HepG2 (cell line): ENCODE measurements around the gene PHF13. TPM values are rescaled to one million over a fixed set of nuclear protein-coding genes. Genes with fewer than 3 reads are reported as not detected.

Experiments
- AKAP8 ChIP-seq: sonication (generic); formaldehyde crosslinking; IDR thresholded peaks from 2 replicates; pipeline ENCODE4 v1.5.1; 2020; ENCODE audit warnings: mild to moderate bottlenecking, missing genetic modification reagents
- HIC2 ChIP-seq: sonication (generic); formaldehyde crosslinking; IDR thresholded peaks from 2 replicates; pipeline ENCODE4 v1.9.0; 2022; ENCODE audit warnings: low read depth, missing genetic modification reagents
- HNF4A ChIP-seq: sonication (generic); formaldehyde crosslinking; IDR thresholded peaks from 2 replicates; pipeline ENCODE4 v1.4.0; 2020; ENCODE audit warnings: missing genetic modification reagents
- KDM2A ChIP-seq: sonication (generic); formaldehyde crosslinking; IDR thresholded peaks from 2 replicates; pipeline ENCODE4 v1.4.0; 2020; ENCODE audit warnings: low read depth, missing genetic modification reagents, borderline replicate concordance
- KLF13 ChIP-seq: sonication (generic); formaldehyde crosslinking; IDR thresholded peaks from 2 replicates; pipeline ENCODE4 v1.4.0; 2020; ENCODE audit warnings: mild to moderate bottlenecking, missing genetic modification reagents
- NONO ChIP-seq, 2 experiments: fragments of 450-650 bp in 1 of 2; sonication (generic) in 1 of 2; formaldehyde crosslinking in 1 of 2; IDR thresholded peaks in 1 of 2; conservative IDR thresholded peaks in 1 of 2; 2 replicates each; pipeline versions ENCODE4 v1.6.1 to v1.8.0; 2017 to 2022; ENCODE audit warnings: mild to moderate bottlenecking in 1 of 2, missing genetic modification reagents in 1 of 2, moderate library complexity in 1 of 2
- POLR2A ChIP-seq, 2 experiments: IDR thresholded peaks; 2 replicates each; pipeline ENCODE4 v1.6.1; 2011; ENCODE audit warnings: low read depth in 2 of 2, low read length in 2 of 2, mild to moderate bottlenecking in 1 of 2, moderate library complexity in 1 of 2; ENCODE audit not compliant: insufficient read depth in 1 of 2
- SAP130 ChIP-seq: IDR thresholded peaks from 2 replicates; pipeline ENCODE4 v1.6.1; 2016; ENCODE audit warnings: low read depth
- ZGPAT ChIP-seq: IDR thresholded peaks from 2 replicates; pipeline ENCODE4 v1.6.1; 2016; ENCODE audit warnings: mild to moderate bottlenecking
- ZNF142 ChIP-seq: sonication (generic); formaldehyde crosslinking; IDR thresholded peaks from 2 replicates; pipeline ENCODE4 v1.4.0; 2020; ENCODE audit warnings: missing genetic modification reagents
- ZNF816 ChIP-seq: sonication (generic); formaldehyde crosslinking; IDR thresholded peaks from 2 replicates; pipeline ENCODE4 v1.8.0; 2022; ENCODE audit warnings: missing genetic modification reagents, mild to moderate bottlenecking, borderline replicate concordance
- polyA plus RNA-seq, 8 experiments: library from polyadenylated mRNA; depleted of rRNA in 3 of 8; stranded (reverse) in 7 of 8; unstranded in 1 of 8; fragments of >200 nt; fragmentation: Illumina TruSeq in 4 of 8; extraction: Trizol in 4 of 8; gene quantifications; 2 replicates each; pipeline versions ENCODE4 v1.2.1 to v1.2.3, GENCODE V29; 2011 to 2016; ENCODE audit warnings: low read depth in 4 of 8, missing spikeins in 1 of 8, mixed read lengths in 1 of 8; ENCODE audit not compliant: insufficient read depth in 1 of 8
- total RNA-seq, 5 experiments: library from RNA; depleted of rRNA; stranded (reverse); fragments of >200 nt; fragmentation: Illumina TruSeq; extraction: Trizol; gene quantifications; 2 replicates each; pipeline ENCODE4 v1.2.3, GENCODE V29; 2016; ENCODE audit warnings: low read depth in 1 of 5

Gene PHF13
- total and polyA plus RNA-seq, 2 of the 13 experiments (the other 11 are each of a cell fraction or from before 2014, with no cell fraction given), result 4.7 to 7.4 TPM

GRCh38 chr1:6612641-6613360 lies 730 bp upstream of the PHF13 start (continued):
- TF ChIP-seq ZGPAT (CRISPR knock-in tag), result 0 out of 2 replicates have a peak, but pooled peaks have one; percentile 2
- TF ChIP-seq KDM2A (CRISPR knock-in tag), result peak; percentile 34; the same call in 1 of the 2 replicates
- peak; percentile 57; the same call in 1 of the 2 replicates for TF ChIP-seq SAP130 (CRISPR knock-in tag)
- no peak for TF ChIP-seq NONO (IDR thresholded peaks at IDR 0.05)
- TF ChIP-seq NONO (CRISPR knock-in tag; conservative IDR thresholded peaks at IDR 0.05), result 0 out of 2 replicates have a peak, but pooled peaks have one; percentile 5
- TF ChIP-seq HIC2 (CRISPR knock-in tag), result no peak
- TF ChIP-seq HNF4A, result no peak
- no peak for TF ChIP-seq KLF13
- TF ChIP-seq AKAP8, result no peak; the same call in 1 of the 2 replicates
- TF ChIP-seq POLR2A (IDR thresholded peaks at IDR 0.05; ENCODE audit: insufficient read depth in 1 of 2, low read depth in 2 of 2, low read length in 2 of 2), result peak in 1 of 2 experiments; percentile 15; a peak in 2 of 4 replicates
- TF ChIP-seq ZNF142 (CRISPR knock-in tag), result peak; percentile 71
- 0 out of 2 replicates have a peak, but pooled peaks have one; percentile 18 for TF ChIP-seq ZNF816 (CRISPR knock-in tag)
